ENCODE results near the gene CDC14C. TPM values are rescaled to one million over a fixed set of nuclear protein-coding genes. Genes with fewer than 3 reads are reported as not detected.

The CDC14C gene
- 0.22 TPM in 1 of 2 replicates, not detected in the other for total RNA-seq
- long read RNA-seq: 0 reads

- Mint-ChIP-seq H3K9me3 (ENCODE audit: low read depth) (no peaks in the 10 kb centered on the region), H3K27ac (no peak within 1 kb of the TSS), H3K36me3 (ENCODE audit: insufficient read depth) (no peaks in the 10 kb centered on the region), H3K4me1 (ENCODE audit: low read depth) (no peaks in the 10 kb centered on the region), H3K27me3 (no peaks in the 10 kb centered on the region), H3K4me3 (ENCODE audit: low read depth) (no peak within 1 kb of the TSS)
- TF ChIP-seq, protein P1, sequence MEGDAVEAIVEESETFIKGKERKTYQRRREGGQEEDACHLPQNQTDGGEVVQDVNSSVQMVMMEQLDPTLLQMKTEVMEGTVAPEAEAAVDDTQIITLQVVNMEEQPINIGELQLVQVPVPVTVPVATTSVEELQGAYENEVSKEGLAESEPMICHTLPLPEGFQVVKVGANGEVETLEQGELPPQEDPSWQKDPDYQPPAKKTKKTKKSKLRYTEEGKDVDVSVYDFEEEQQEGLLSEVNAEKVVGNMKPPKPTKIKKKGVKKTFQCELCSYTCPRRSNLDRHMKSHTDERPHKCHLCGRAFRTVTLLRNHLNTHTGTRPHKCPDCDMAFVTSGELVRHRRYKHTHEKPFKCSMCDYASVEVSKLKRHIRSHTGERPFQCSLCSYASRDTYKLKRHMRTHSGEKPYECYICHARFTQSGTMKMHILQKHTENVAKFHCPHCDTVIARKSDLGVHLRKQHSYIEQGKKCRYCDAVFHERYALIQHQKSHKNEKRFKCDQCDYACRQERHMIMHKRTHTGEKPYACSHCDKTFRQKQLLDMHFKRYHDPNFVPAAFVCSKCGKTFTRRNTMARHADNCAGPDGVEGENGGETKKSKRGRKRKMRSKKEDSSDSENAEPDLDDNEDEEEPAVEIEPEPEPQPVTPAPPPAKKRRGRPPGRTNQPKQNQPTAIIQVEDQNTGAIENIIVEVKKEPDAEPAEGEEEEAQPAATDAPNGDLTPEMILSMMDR (IDR thresholded peaks at IDR 0.05; ENCODE audit: unreplicated experiment): no peak
- no peak for DNase-seq (ENCODE audit: low spot score, unreplicated experiment)
These were observed at the start of gene CDC14C for GRCh38 chr7:48924433-48924832. Gene CDC14C, plus strand, starts transcription at chr7:48924547. Its CDS starts 126 bp downstream, at chr7:48924673.

GRCh38 chr7:48875045-48875916, 49.1 kb upstream of the CDC14C start:
- DNase-seq (ENCODE audit: low spot score, unreplicated experiment): peak; percentile 22
- H3K27me3 Mint-ChIP-seq: peaks cover 20% of the 10 kb centered on the region
- H3K36me3 Mint-ChIP-seq (ENCODE audit: insufficient read depth): no peaks in the 10 kb centered on the region
- H3K4me1 Mint-ChIP-seq (ENCODE audit: low read depth): no peaks in the 10 kb centered on the region
- no peak overlapping the region for H3K27ac Mint-ChIP-seq
- H3K4me3 Mint-ChIP-seq (ENCODE audit: low read depth): no peak overlapping the region
- no peaks in the 10 kb centered on the region for H3K9me3 Mint-ChIP-seq (ENCODE audit: low read depth)
- TF ChIP-seq, protein P1 (IDR thresholded peaks at IDR 0.05; ENCODE audit: unreplicated experiment): peak; percentile 71

- Mint-ChIP-seq H3K9me3 (ENCODE audit: low read depth) (no peaks in the 10 kb centered on the region), H3K4me1 (ENCODE audit: low read depth) (peaks cover 1% of the 10 kb centered on the region), H3K36me3 (ENCODE audit: insufficient read depth) (no peaks in the 10 kb centered on the region), H3K27ac (no peak overlapping the region), H3K27me3 (peaks cover 23% of the 10 kb centered on the region), H3K4me3 (ENCODE audit: low read depth) (no peak overlapping the region)
- DNase-seq (ENCODE audit: low spot score, unreplicated experiment): no peak
- TF ChIP-seq, protein P1 (IDR thresholded peaks at IDR 0.05; ENCODE audit: unreplicated experiment): peak; percentile 9
These were observed 48.3 kb upstream of the CDC14C start for GRCh38 chr7:48876087-48876486.

DNA sequence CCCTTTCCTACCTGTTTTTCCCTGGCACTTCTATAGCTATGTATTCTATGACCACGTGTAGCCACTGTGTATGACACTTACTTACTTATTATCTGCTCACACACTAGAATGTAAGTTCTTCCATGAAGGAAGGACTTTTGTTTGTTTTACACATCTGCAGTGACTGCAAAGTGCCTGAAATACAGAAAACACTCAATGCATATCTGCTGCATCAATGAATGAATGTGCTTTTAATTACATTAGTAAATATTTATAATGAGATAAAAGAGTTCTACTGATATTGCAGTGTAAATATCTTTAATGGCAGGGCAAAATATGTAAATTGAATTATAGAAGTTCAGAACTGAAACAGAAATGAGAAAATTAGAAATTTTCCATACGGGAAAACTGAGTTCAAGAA, 43.5 kb upstream of the CDC14C start:
- H3K27ac Mint-ChIP-seq: no peak overlapping the region
- H3K9me3 Mint-ChIP-seq (ENCODE audit: low read depth): no peaks in the 10 kb centered on the region
- no peaks in the 10 kb centered on the region for H3K36me3 Mint-ChIP-seq (ENCODE audit: insufficient read depth)
- no peak for DNase-seq (ENCODE audit: low spot score, unreplicated experiment)
- peaks cover 1% of the 10 kb centered on the region for H3K4me1 Mint-ChIP-seq (ENCODE audit: low read depth)
- peaks cover 18% of the 10 kb centered on the region for H3K27me3 Mint-ChIP-seq
- TF ChIP-seq, protein P1 (IDR thresholded peaks at IDR 0.05; ENCODE audit: unreplicated experiment): no peak
- H3K4me3 Mint-ChIP-seq (ENCODE audit: low read depth): no peak overlapping the region

GRCh38 chr7:48887500-48887899, 36.8 kb upstream of the CDC14C start:
- no peak for DNase-seq (ENCODE audit: low spot score, unreplicated experiment)
- H3K9me3 Mint-ChIP-seq (ENCODE audit: low read depth): peaks cover 5% of the 10 kb centered on the region
- no peak overlapping the region for H3K4me3 Mint-ChIP-seq (ENCODE audit: low read depth)
- H3K4me1 Mint-ChIP-seq (ENCODE audit: low read depth): no peaks in the 10 kb centered on the region
- no peaks in the 10 kb centered on the region for H3K36me3 Mint-ChIP-seq (ENCODE audit: insufficient read depth)
- H3K27ac Mint-ChIP-seq: no peak overlapping the region
- TF ChIP-seq, protein P1 (IDR thresholded peaks at IDR 0.05; ENCODE audit: unreplicated experiment): no peak
- H3K27me3 Mint-ChIP-seq: peaks cover 23% of the 10 kb centered on the region
